Measurements from ENCODE around the gene TPSD1. TPM values are rescaled to one million over a fixed set of nuclear protein-coding genes. Genes with fewer than 3 reads are reported as not detected.

The TPSD1 gene
- total RNA-seq, 1 experiment from 2014 or later, result not detected

DNA sequence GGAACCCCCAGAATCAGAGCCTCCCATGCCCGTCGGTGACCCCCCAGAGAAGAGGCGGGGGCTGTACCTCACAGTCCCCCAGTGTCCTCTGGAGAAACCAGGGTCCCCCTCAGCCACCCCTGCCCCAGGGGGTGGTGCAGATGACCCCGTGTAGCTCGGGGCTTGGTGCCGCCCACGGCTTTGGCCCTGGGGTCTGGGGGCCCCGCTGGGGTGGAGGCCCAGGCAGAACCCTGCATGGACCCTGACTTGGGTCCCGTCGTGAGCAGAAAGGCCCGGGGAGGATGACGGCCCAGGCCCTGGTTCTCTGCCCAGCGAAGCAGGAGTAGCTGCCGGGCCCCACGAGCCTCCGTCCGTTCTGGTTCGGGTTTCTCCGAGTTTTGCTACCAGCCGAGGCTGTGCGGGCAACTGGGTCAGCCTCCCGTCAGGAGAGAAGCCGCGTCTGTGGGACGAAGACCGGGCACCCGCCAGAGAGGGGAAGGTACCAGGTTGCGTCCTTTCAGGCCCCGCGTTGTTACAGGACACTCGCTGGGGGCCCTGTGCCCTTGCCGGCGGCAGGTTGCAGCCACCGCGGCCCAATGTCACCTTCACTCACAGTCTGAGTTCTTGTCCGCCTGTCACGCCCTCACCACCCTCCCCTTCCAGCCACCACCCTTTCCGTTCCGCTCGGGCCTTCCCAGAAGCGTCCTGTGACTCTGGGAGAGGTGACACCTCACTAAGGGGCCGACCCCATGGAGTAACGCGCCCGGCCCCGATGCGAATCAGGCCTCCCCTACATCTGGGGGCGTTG lies 34.8 kb upstream of the TPSD1 start:
- H3K4me1 Mint-ChIP-seq, result no peaks in the 10 kb centered on the region
- H3K27me3 ChIP-seq (ENCODE audit: insufficient read depth, low read length), result no peaks in the 10 kb centered on the region
- H3K56ac ChIP-seq (ENCODE audit: insufficient read length, low read depth, low read length), result no peak overlapping the region
- H3K9ac ChIP-seq (ENCODE audit: extremely low read depth, insufficient read length, low read length), result no peak overlapping the region
- H3K4me3 Mint-ChIP-seq, result no peak overlapping the region
- no peak overlapping the region for H3K18ac ChIP-seq (ENCODE audit: insufficient read length, low read depth, low read length)
- peaks cover 7 to 19% (median 17%) of the 10 kb centered on the region in 3 experiments; a peak in 6 of 7 replicates for H3K36me3 Mint-ChIP-seq (ENCODE audit: insufficient read depth in 1 of 3, low read depth in 3 of 3)
- no peaks in the 10 kb centered on the region for H3K23me2 ChIP-seq (ENCODE audit: insufficient read length, low read depth, low read length, poor library complexity, severe bottlenecking)
- no peaks in the 10 kb centered on the region for H3K79me1 ChIP-seq (ENCODE audit: insufficient read depth, low read depth, low read length, poor library complexity, severe bottlenecking)
- H4K8ac ChIP-seq (replicated peaks; ENCODE audit: insufficient read length, low read depth, low read length), result no peak overlapping the region
- no peak overlapping the region for H2BK120ac ChIP-seq (ENCODE audit: low read depth, low read length, poor library complexity, severe bottlenecking)
- no peak overlapping the region for H2AK5ac ChIP-seq (ENCODE audit: insufficient read length, low read length)
- H4K5ac ChIP-seq (ENCODE audit: insufficient read length, low read depth, low read length), result no peak overlapping the region
- H3K27ac Mint-ChIP-seq, result no peak overlapping the region; a peak in 1 of 7 replicates
- WGBS (ENCODE audit: extremely low coverage, insufficient read length, low lambda C conversion rate), result no CpG with 5 or more reads among the region's 48 CpGs
- no peak overlapping the region for H3K4me2 ChIP-seq (ENCODE audit: insufficient read depth, insufficient read length, low read length)
- no peaks in the 10 kb centered on the region for H3K4me1 ChIP-seq (ENCODE audit: insufficient read depth, low read length)
- H2BK12ac ChIP-seq (ENCODE audit: insufficient read length, low read depth, low read length), result no peak overlapping the region
- H3K4ac ChIP-seq (ENCODE audit: low read depth, low read length), result no peak overlapping the region
- H2BK15ac ChIP-seq (ENCODE audit: low read depth, low read length), result no peak overlapping the region
- H3K23ac ChIP-seq (ENCODE audit: insufficient read length, low read depth, low read length), result no peak overlapping the region
- peaks cover 3% of the 10 kb centered on the region for H4K20me1 ChIP-seq (ENCODE audit: control insufficient read depth, insufficient read depth, insufficient read length)
- H3T11ph ChIP-seq (ENCODE audit: low read length), result no peak overlapping the region
- H3K14ac ChIP-seq (ENCODE audit: insufficient read depth, low read length), result no peak overlapping the region
- H3K9me3 Mint-ChIP-seq, result peaks cover 0 to 3% of the 10 kb centered on the region in 2 experiments; a peak in 1 of 5 replicates
- DNase-seq, result no peak
- H3K27ac ChIP-seq (ENCODE audit: insufficient read length, low read depth, low read length), result no peak overlapping the region
- 0 out of 2 replicates have a peak, but pooled peaks cover 3% of the 10 kb centered on the region for H3K27me3 Mint-ChIP-seq (ENCODE audit: low read depth)
- H3K79me2 ChIP-seq (ENCODE audit: insufficient read depth, low read length), result no peaks in the 10 kb centered on the region
- no peak overlapping the region for H2BK5ac ChIP-seq (ENCODE audit: insufficient read length, low read length)
- TF ChIP-seq CTCF (conservative IDR thresholded peaks at IDR 0.05), result no peak
- no peak overlapping the region for H2BK20ac ChIP-seq (ENCODE audit: low read depth, low read length, poor library complexity, severe bottlenecking)
- H4K91ac ChIP-seq (ENCODE audit: insufficient read length, low read depth, low read length), result no peak overlapping the region
- no peak overlapping the region for H2AFZ ChIP-seq (ENCODE audit: low read length)
- no peaks in the 10 kb centered on the region for H3K9me3 ChIP-seq (ENCODE audit: control insufficient read depth, low read depth, low read length)
